ENCODE data around the gene MDFIC.

The MDFIC gene

GRCh38 chr7:115040057-115040456, 118.2 kb downstream of the MDFIC start:
- DNase-seq (ENCODE audit: low read depth in 2 of 2) = no peak

GRCh38 chr7:115040495-115040894, 118.6 kb downstream of the MDFIC start:
- DNase-seq (ENCODE audit: low read depth in 2 of 2) = no peak

GRCh38 chr7:115042596-115042995, 120.7 kb downstream of the MDFIC start:
- DNase-seq (ENCODE audit: low read depth in 2 of 2) = no peak

- no peak for DNase-seq (ENCODE audit: low read depth in 2 of 2)
These were observed 121.7 kb downstream of the MDFIC start for GRCh38 chr7:115043605-115044004.

- no peak for DNase-seq (ENCODE audit: low read depth in 2 of 2)
These were observed 122.3 kb downstream of the MDFIC start for GRCh38 chr7:115044224-115044623.

GRCh38 chr7:115047958-115048720, 126.2 kb downstream of the MDFIC start:
- DNase-seq (ENCODE audit: low read depth in 2 of 2) = no peak

GRCh38 chr7:115052706-115053105, 130.8 kb downstream of the MDFIC start:
- DNase-seq (ENCODE audit: low read depth in 2 of 2) = no peak

- no peak for DNase-seq (ENCODE audit: low read depth in 2 of 2)
These were observed 132.7 kb downstream of the MDFIC start for GRCh38 chr7:115054478-115055065.

- DNase-seq (ENCODE audit: low read depth in 2 of 2) = no peak
These were observed 134.1 kb downstream of the MDFIC start for GRCh38 chr7:115056019-115056418.

- DNase-seq (ENCODE audit: low read depth in 2 of 2) = no peak
These were observed 136.8 kb downstream of the MDFIC start for GRCh38 chr7:115058726-115059125.

- no peak for DNase-seq (ENCODE audit: low read depth in 2 of 2)
These were observed 137.4 kb downstream of the MDFIC start for GRCh38 chr7:115059321-115059720.

GRCh38 chr7:115060095-115060870, 138.4 kb downstream of the MDFIC start:
- DNase-seq (ENCODE audit: low read depth in 2 of 2) = no peak

GRCh38 chr7:115066050-115066449, 144.2 kb downstream of the MDFIC start:
- DNase-seq (ENCODE audit: low read depth in 2 of 2) = no peak

- DNase-seq (ENCODE audit: low read depth in 2 of 2) = no peak
These were observed 144.7 kb downstream of the MDFIC start for GRCh38 chr7:115066634-115067033.

- no peak for DNase-seq (ENCODE audit: low read depth in 2 of 2)
These were observed 146.3 kb downstream of the MDFIC start for GRCh38 chr7:115068220-115068619.

Measured in stimulated activated CD8-positive, alpha-beta memory T cell treated with anti-CD3 and anti-CD28 coated beads, Interleukin-7, amount 100 ng/mL, for 4 hours (primary cell).